Renal pelvis (tissue), 4 donors: Measurements from ENCODE around the gene TNIK. TPM values are rescaled to one million over a fixed set of nuclear protein-coding genes. Genes with fewer than 3 reads are reported as not detected.
"Not testable (repeated sequence)": the region's sequence is repeated elsewhere in the genome, so short reads cannot be mapped to it uniquely, and the experiment has no call there.

ENCODE experiments used
- DNase-seq: peaks from one replicate; pipeline ENCODE4 v3.0.0-alpha.2; 2013
- polyA plus RNA-seq, 3 donors: library from polyadenylated mRNA; unstranded; fragments of 120-200 nt; gene quantifications; one replicate each; pipeline ENCODE4 v1.2.1, GENCODE V29; 2013; ENCODE audit not compliant: insufficient read length in 3 of 3

The TNIK gene
- polyA plus RNA-seq, 3 donors: 19.2 to 23.7 (median 20.0) TPM

- DNase-seq: no peak
These were observed 326.9 kb downstream of the TNIK start for GRCh38 chr3:171133337-171133736.

- no peak for DNase-seq
These were observed 327.3 kb downstream of the TNIK start for GRCh38 chr3:171132873-171133272.

GRCh38 chr3:171129827-171130226, 330.4 kb downstream of the TNIK start:
- DNase-seq: no peak

GRCh38 chr3:171127611-171128010, 332.6 kb downstream of the TNIK start:
- no peak for DNase-seq

- no peak for DNase-seq
These were observed 333.6 kb downstream of the TNIK start for GRCh38 chr3:171126478-171127209.

- no peak for DNase-seq
These were observed 335.2 kb downstream of the TNIK start for GRCh38 chr3:171125010-171125409.

- DNase-seq: no peak
These were observed 336.3 kb downstream of the TNIK start for GRCh38 chr3:171123915-171124314.

- no peak for DNase-seq
These were observed 337.3 kb downstream of the TNIK start for GRCh38 chr3:171122861-171123260.

- DNase-seq: no peak
These were observed 338.0 kb downstream of the TNIK start for GRCh38 chr3:171122240-171122639.

- DNase-seq: no peak
These were observed 338.4 kb downstream of the TNIK start for GRCh38 chr3:171121801-171122200.

GRCh38 chr3:171119402-171119801, 340.8 kb downstream of the TNIK start:
- not testable (repeated sequence) for DNase-seq

- DNase-seq: not testable (repeated sequence)
These were observed 341.2 kb downstream of the TNIK start for GRCh38 chr3:171118993-171119392.

- no peak for DNase-seq
These were observed 343.3 kb downstream of the TNIK start for GRCh38 chr3:171116824-171117395.

GRCh38 chr3:171116365-171116764, 343.8 kb downstream of the TNIK start:
- no peak for DNase-seq

- no peak for DNase-seq
These were observed 344.5 kb downstream of the TNIK start for GRCh38 chr3:171115667-171116066.

- no peak for DNase-seq
These were observed 346.5 kb downstream of the TNIK start for GRCh38 chr3:171113716-171114115.

GRCh38 chr3:171110715-171111114, 349.5 kb downstream of the TNIK start:
- no peak for DNase-seq

GRCh38 chr3:171108066-171108465, 352.1 kb downstream of the TNIK start:
- DNase-seq: no peak

- no peak for DNase-seq
These were observed 357.0 kb downstream of the TNIK start for GRCh38 chr3:171103185-171103584.

- no peak for DNase-seq
These were observed 358.1 kb downstream of the TNIK start for GRCh38 chr3:171101982-171102641.

- DNase-seq: no peak
These were observed 360.3 kb downstream of the TNIK start for GRCh38 chr3:171099911-171100310.

GRCh38 chr3:171095063-171095462, 365.1 kb downstream of the TNIK start:
- no peak for DNase-seq

- no peak for DNase-seq
These were observed 365.8 kb downstream of the TNIK start for GRCh38 chr3:171094411-171094810.
